Stimulated activated CD8-positive, alpha-beta memory T cell treated with anti-CD3 and anti-CD28 coated beads, Interleukin-7, amount 100 ng/mL, for 24 hours (primary cell): ENCODE results near the gene PDZRN3.

Source experiments
- DNase-seq: peaks from one replicate; pipeline ENCODE4 v3.0.0-alpha.2; 2020; ENCODE audit warnings: low read depth

Gene PDZRN3

GRCh38 chr3:73449774-73450173 lies 175.0 kb downstream of the PDZRN3 start:
- no peak for DNase-seq

GRCh38 chr3:73448761-73449301 lies 175.9 kb downstream of the PDZRN3 start:
- no peak for DNase-seq

GRCh38 chr3:73448041-73448440 lies 176.7 kb downstream of the PDZRN3 start:
- no peak for DNase-seq

GRCh38 chr3:73447111-73447510 lies 177.6 kb downstream of the PDZRN3 start:
- no peak for DNase-seq

- no peak for DNase-seq
These were observed 178.2 kb downstream of the PDZRN3 start for GRCh38 chr3:73446467-73447110.

- no peak for DNase-seq
These were observed 181.9 kb downstream of the PDZRN3 start for GRCh38 chr3:73442886-73443285.

GRCh38 chr3:73442152-73442551 lies 182.6 kb downstream of the PDZRN3 start:
- no peak for DNase-seq

- no peak for DNase-seq
These were observed 186.9 kb downstream of the PDZRN3 start for GRCh38 chr3:73437828-73438227.

GRCh38 chr3:73435055-73435454 lies 189.7 kb downstream of the PDZRN3 start:
- DNase-seq, result no peak

- no peak for DNase-seq
These were observed 191.1 kb downstream of the PDZRN3 start for GRCh38 chr3:73433687-73434086.

- DNase-seq, result no peak
These were observed 191.7 kb downstream of the PDZRN3 start for GRCh38 chr3:73433079-73433478.

GRCh38 chr3:73432706-73433032 lies 192.1 kb downstream of the PDZRN3 start:
- DNase-seq, result no peak

- DNase-seq, result no peak
These were observed 192.6 kb downstream of the PDZRN3 start for GRCh38 chr3:73432023-73432705.

- DNase-seq, result no peak
These were observed 193.4 kb downstream of the PDZRN3 start for GRCh38 chr3:73431183-73431900.

GRCh38 chr3:73427048-73427706 lies 197.6 kb downstream of the PDZRN3 start:
- no peak for DNase-seq

GRCh38 chr3:73426606-73427005 lies 198.1 kb downstream of the PDZRN3 start:
- no peak for DNase-seq

- no peak for DNase-seq
These were observed 201.6 kb downstream of the PDZRN3 start for GRCh38 chr3:73423116-73423515.

GRCh38 chr3:73422571-73422970 lies 202.2 kb downstream of the PDZRN3 start:
- no peak for DNase-seq

GRCh38 chr3:73419942-73420341 lies 204.8 kb downstream of the PDZRN3 start:
- DNase-seq, result no peak

- DNase-seq, result no peak
These were observed 205.4 kb downstream of the PDZRN3 start for GRCh38 chr3:73419179-73419803.

GRCh38 chr3:73418681-73419080 lies 206.1 kb downstream of the PDZRN3 start:
- DNase-seq, result no peak

GRCh38 chr3:73415118-73415517 lies 209.6 kb downstream of the PDZRN3 start:
- DNase-seq, result no peak
